ENCODE data around the gene TUBGCP2.

The TUBGCP2 gene

GRCh38 chr10:133312769-133313145 is 4.1 kb upstream of the TUBGCP2 start:
- Histone ChIP-seq H3K27me3 (ENCODE audit: low read length) (no peaks in the 10 kb centered on the region), H3K9me3 (ENCODE audit: insufficient read depth, low read length) (no peaks in the 10 kb centered on the region), H3K4me2 (ENCODE audit: low read depth, low read length, poor library complexity, severe bottlenecking) (no peak overlapping the region), H3K27ac (ENCODE audit: low read depth, low read length) (no peak overlapping the region), H3K79me2 (ENCODE audit: insufficient read depth, low read length) (peaks cover 8% of the 10 kb centered on the region; the same call in 1 of the 2 replicates), H4K20me1 (ENCODE audit: low read depth, low read length) (no peaks in the 10 kb centered on the region), H3K36me3 (ENCODE audit: low read length) (peaks cover 4% of the 10 kb centered on the region; the same call in 1 of the 2 replicates), H3K4me3 (ENCODE audit: insufficient read depth, low read length, poor library complexity, severe bottlenecking) (no peak overlapping the region), H2AFZ (ENCODE audit: low read depth, low read length, severe bottlenecking) (no peak overlapping the region), H3K9me2 (replicated peaks; ENCODE audit: insufficient read depth, low read length) (no peaks in the 10 kb centered on the region), H3F3A (ENCODE audit: insufficient read depth) (peaks cover 5% of the 10 kb centered on the region; the same call in 1 of the 2 replicates), H3K9ac (ENCODE audit: low read length) (no peak overlapping the region)
- TF ChIP-seq EZH2phosphoT487 (conservative IDR thresholded peaks at IDR 0.05; ENCODE audit: low read length) (no peak), CTCF (IDR thresholded peaks at IDR 0.05; ENCODE audit: insufficient read depth, low read length, poor library complexity, severe bottlenecking) (no peak)

- Histone ChIP-seq H3F3A (ENCODE audit: insufficient read depth) (peaks cover 5% of the 10 kb centered on the region; the same call in 1 of the 2 replicates), H3K36me3 (ENCODE audit: low read length) (peaks cover 4% of the 10 kb centered on the region; the same call in 1 of the 2 replicates), H3K9ac (ENCODE audit: low read length) (no peak overlapping the region), H3K79me2 (ENCODE audit: insufficient read depth, low read length) (peaks cover 13% of the 10 kb centered on the region; the same call in 1 of the 2 replicates), H3K4me3 (ENCODE audit: insufficient read depth, low read length, poor library complexity, severe bottlenecking) (no peak overlapping the region), H3K27ac (ENCODE audit: low read depth, low read length) (no peak overlapping the region), H3K9me2 (replicated peaks; ENCODE audit: insufficient read depth, low read length) (no peaks in the 10 kb centered on the region), H3K9me3 (ENCODE audit: insufficient read depth, low read length) (no peaks in the 10 kb centered on the region), H4K20me1 (ENCODE audit: low read depth, low read length) (no peaks in the 10 kb centered on the region), H2AFZ (ENCODE audit: low read depth, low read length, severe bottlenecking) (no peak overlapping the region), H3K4me2 (ENCODE audit: low read depth, low read length, poor library complexity, severe bottlenecking) (no peak overlapping the region), H3K27me3 (ENCODE audit: low read length) (no peaks in the 10 kb centered on the region)
- TF ChIP-seq CTCF (IDR thresholded peaks at IDR 0.05; ENCODE audit: insufficient read depth, low read length, poor library complexity, severe bottlenecking) (no peak), EZH2phosphoT487 (conservative IDR thresholded peaks at IDR 0.05; ENCODE audit: low read length) (no peak)
Observed at GRCh38 chr10:133312016-133312768, 3.5 kb upstream of the TUBGCP2 start.

- Histone ChIP-seq H3K27ac (ENCODE audit: low read depth, low read length) (no peak overlapping the region), H3K4me3 (ENCODE audit: insufficient read depth, low read length, poor library complexity, severe bottlenecking) (no peak overlapping the region), H3K27me3 (ENCODE audit: low read length) (no peaks in the 10 kb centered on the region), H4K20me1 (ENCODE audit: low read depth, low read length) (no peaks in the 10 kb centered on the region), H3K79me2 (ENCODE audit: insufficient read depth, low read length) (peaks cover 19% of the 10 kb centered on the region), H3K4me2 (ENCODE audit: low read depth, low read length, poor library complexity, severe bottlenecking) (no peak overlapping the region), H2AFZ (ENCODE audit: low read depth, low read length, severe bottlenecking) (no peak overlapping the region), H3K9me2 (replicated peaks; ENCODE audit: insufficient read depth, low read length) (no peaks in the 10 kb centered on the region), H3K9me3 (ENCODE audit: insufficient read depth, low read length) (no peaks in the 10 kb centered on the region), H3K36me3 (ENCODE audit: low read length) (peaks cover 4% of the 10 kb centered on the region; the same call in 1 of the 2 replicates), H3F3A (ENCODE audit: insufficient read depth) (peaks cover 5% of the 10 kb centered on the region; the same call in 1 of the 2 replicates), H3K9ac (ENCODE audit: low read length) (no peak overlapping the region)
- TF ChIP-seq CTCF (IDR thresholded peaks at IDR 0.05; ENCODE audit: insufficient read depth, low read length, poor library complexity, severe bottlenecking) (no peak), EZH2phosphoT487 (conservative IDR thresholded peaks at IDR 0.05; ENCODE audit: low read length) (no peak)
Observed at GRCh38 chr10:133311570-133311969, 2.9 kb upstream of the TUBGCP2 start.

All from SU-DHL-6 (cell line).